DND-41 (cell line): Measurements from ENCODE around the gene HSPBP1.

Experiments
- EZH2 ChIP-seq: IDR thresholded peaks from 3 replicates; pipeline ENCODE4 v1.6.1; 2012; ENCODE audit warnings: borderline replicate concordance, low read depth, mild to moderate bottlenecking, moderate library complexity, low read length, inconsistent platforms; ENCODE audit not compliant: severe bottlenecking
- TF ChIP-seq, protein P1 (sequence below): IDR thresholded peaks from 2 replicates; pipeline ENCODE4 v1.5.1; 2012; ENCODE audit warnings: borderline replicate concordance, low read length, moderate library complexity, mild to moderate bottlenecking; ENCODE audit not compliant: poor library complexity, severe bottlenecking; ENCODE audit errors: extremely low read depth

DNA sequence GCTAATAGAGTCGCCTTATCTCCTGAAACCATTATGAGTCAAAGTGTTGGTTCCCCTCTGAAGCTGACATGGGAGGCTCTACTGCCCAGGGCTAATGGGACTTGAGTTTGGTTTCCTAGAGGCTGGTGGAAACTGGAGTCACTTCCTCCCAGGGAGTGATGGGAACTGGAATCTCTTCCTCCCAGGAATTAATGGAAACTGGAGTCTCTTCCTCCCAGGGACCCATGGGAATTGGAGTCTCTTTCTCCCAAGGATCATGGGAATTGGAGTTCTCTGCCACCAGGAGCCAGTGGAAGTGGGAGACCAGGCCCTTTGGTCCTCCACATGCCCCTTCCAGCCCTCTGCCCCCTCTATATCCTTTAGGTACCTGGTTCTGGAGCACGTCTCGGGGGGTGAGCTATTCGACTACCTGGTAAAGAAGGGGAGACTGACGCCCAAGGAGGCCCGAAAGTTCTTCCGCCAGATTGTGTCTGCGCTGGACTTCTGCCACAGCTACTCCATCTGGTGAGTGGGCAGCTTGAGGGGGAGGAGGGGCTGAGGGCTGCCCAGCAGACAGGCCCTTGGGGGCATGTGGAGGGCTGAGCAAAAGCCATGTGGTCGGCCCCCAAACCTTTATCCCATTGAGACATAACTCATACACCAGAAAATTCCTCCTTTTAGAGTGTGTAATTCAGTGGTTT, 9.3 kb upstream of the HSPBP1 start:
- TF ChIP-seq, protein P1, sequence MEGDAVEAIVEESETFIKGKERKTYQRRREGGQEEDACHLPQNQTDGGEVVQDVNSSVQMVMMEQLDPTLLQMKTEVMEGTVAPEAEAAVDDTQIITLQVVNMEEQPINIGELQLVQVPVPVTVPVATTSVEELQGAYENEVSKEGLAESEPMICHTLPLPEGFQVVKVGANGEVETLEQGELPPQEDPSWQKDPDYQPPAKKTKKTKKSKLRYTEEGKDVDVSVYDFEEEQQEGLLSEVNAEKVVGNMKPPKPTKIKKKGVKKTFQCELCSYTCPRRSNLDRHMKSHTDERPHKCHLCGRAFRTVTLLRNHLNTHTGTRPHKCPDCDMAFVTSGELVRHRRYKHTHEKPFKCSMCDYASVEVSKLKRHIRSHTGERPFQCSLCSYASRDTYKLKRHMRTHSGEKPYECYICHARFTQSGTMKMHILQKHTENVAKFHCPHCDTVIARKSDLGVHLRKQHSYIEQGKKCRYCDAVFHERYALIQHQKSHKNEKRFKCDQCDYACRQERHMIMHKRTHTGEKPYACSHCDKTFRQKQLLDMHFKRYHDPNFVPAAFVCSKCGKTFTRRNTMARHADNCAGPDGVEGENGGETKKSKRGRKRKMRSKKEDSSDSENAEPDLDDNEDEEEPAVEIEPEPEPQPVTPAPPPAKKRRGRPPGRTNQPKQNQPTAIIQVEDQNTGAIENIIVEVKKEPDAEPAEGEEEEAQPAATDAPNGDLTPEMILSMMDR: no peak
- TF ChIP-seq EZH2: no peak
